Measurements from ENCODE around the gene GGCT.

DNA sequence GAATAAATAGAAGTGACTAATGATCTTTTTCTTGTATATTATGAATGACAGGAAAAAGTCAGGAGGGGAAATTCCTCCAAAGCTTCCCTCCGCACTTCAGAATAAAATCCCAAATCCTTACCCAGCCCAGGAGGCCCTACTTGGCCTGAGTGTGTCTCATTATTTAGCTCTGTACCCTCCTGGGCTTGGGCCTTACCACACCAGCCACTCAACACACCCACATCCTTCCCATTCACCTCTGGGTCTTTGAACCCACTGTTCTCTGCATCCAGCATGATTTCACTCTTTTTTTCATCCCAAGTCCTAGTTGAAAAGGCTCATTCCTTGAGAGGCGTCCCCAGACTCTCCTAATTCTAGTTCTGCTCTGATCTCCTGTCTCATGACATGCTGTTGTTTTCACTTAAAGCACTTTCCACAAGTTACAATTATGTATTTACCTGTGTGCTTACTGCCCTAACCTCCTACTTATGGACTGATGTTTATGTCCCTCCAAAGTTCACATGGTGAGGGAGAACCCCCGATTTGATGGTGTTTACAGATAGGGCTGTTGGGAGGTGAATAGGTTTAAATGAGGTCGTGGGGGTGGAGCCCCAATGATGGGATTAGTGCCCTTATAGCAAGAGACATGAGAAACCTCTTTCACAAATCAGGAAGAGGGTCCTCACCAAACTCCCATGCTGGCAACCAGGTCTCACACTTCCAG is 32.4 kb downstream of the GGCT start:
- no peak for TF ChIP-seq TAF1 (IDR thresholded peaks at IDR 0.05; ENCODE audit: borderline replicate concordance, low read depth, low read length)
- no peak for TF ChIP-seq POLR2A (IDR thresholded peaks at IDR 0.05; ENCODE audit: low read depth, low read length)
- no peak for TF ChIP-seq POLR2AphosphoS5 (IDR thresholded peaks at IDR 0.05; ENCODE audit: low read depth, low read length)

All from GM12892 (cell line).